ENCODE measurements around the gene NRDE2. TPM values are rescaled to one million over a fixed set of nuclear protein-coding genes. Genes with fewer than 3 reads are reported as not detected.
"Not testable (repeated sequence)": the region's sequence is repeated elsewhere in the genome, so short reads cannot be mapped to it uniquely, and the experiment has no call there.

Gene NRDE2
- total RNA-seq, 2 donors from 2014 or later = 13.5 to 16.8 TPM

DNA sequence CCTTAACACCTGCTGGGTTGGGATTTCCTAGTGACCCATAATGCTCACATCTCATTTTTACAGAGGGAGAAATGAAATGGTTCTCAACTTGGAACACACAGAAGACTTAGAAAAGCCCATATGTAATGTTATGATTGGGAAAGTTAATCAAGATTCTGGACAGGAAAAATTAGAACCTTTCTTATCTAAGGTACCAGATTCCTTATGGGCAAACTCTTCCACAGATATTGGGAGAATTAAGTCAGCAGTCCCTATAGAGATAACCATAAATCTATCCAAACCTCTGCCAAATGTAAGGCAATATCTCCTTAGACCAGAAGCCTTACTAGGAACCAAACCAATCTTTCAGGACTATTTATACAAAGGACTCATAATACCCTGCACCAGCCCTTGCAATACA is 89.3 kb downstream of the NRDE2 start:
- intact Hi-C loops (cut with DNase I) = no loop called here
- DNase-seq (ENCODE audit: low spot score) = no peak

DNA sequence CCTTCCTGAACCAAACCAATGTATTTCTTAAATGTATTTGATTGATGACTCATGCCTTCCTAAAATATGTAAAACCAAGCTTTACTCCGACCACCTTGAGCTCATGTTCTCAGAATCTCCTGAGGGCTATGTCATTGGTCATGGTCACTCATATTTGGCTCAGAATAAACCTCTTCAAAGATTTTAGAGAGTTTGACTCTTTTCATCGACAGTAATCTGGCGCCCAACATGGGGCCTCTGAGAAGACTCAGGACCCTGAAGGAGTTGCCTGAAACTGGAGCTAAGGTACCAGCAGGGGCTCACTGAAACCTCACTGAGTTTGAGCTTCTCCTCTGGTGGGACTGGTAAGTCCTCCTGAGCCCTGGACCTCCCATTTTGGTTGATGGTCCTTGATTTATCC is 92.6 kb downstream of the NRDE2 start:
- intact Hi-C loops (cut with DNase I) = no loop called here

DNA sequence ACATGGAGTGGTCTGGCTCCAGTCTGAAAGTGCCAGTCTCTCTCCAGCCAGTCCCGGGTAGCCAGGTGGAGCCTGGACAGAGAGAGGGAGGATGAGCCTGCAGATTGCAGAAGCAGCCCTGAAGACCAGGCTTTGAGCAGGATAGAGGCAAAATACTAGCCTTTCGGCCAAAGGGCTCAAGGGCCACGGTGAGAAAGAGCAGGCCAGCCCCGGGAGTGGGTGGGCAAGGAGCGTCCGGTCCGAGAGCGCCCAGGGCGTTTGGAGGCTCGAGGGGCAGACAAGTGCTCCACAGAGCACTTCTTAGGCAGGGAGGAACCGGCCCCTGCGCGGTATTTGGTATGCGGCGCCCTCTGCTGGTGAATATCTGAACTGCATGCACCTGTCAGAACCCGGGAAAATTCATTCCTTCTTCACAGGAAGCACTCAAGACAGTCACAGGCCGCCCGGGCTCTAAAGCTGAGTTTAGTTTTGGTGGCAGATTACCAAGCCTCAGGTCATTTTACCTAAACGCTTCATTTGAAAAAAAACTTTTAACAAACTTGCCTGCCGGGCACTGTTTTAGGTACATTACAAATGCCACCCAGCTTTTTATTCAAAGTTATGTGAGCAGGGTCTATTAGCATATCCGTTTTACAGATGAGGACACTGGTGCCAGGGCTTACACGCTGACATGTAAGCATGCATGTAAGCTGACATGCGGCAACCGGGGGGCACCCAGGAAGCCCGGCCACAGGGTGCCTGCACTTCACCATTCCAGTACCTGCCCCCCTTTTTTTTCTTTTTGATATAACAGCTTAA is 96.4 kb downstream of the NRDE2 start:
- DNase-seq (ENCODE audit: low spot score) = peak; percentile 88
- intact Hi-C loops (cut with DNase I) = no loop called here

More for the DNA sequence above, 92.6 kb downstream of the NRDE2 start:
- DNase-seq (ENCODE audit: low spot score) = no peak

DNA sequence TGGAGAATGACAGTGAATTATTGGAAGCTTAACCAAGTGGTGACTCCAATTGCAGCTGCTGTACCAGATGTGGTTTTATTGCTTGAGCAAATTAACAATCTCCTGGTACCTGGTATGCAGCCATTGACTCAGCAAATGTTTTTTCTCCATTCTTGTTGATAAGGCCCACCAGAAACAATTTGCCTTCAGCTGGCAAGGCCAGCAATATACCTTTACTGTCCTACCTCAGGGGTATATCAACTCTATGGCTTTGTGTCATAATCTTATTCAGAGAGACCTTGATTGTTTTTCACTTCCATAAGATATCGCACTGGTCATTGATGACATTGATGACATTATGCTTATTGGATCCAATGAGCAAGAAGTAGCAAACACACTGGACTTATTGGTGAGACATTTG is 101.8 kb downstream of the NRDE2 start:
- intact Hi-C loops (cut with DNase I); DNase-seq (ENCODE audit: low spot score): not testable (repeated sequence)

DNA sequence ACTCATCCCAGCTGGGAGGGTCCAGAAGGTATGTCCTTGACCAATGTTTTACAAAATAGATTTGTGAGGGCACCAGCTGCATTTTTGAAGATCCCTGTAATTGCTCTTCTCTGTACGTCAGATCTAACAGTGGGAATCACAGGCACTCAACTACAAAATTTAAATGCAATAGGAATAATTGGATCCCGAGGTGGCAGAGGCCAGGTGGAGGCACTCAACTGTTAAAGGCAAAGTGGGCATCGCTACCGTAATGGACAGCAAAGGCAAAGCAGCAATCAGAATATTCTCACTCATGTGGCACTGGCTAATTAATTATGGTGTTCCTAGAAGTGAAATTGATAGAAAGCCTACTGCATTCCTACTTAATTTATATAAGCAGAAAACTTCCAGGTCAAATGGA is 103.3 kb downstream of the NRDE2 start:
- intact Hi-C loops (cut with DNase I) = no loop called here
- DNase-seq (ENCODE audit: low spot score) = no peak

Other genes starting within 250 kb of the NRDE2 start
- 10 to 100 TPM; 87.2 to 90.8 TPM for gene PSMC1, start 75.4 kb downstream of the NRDE2 start, total RNA-seq
- 100 to 1,000 TPM; 662 to 764 TPM for gene CALM1, start 65.1 kb upstream of the NRDE2 start, total RNA-seq